A549 (cell line): ENCODE data around the gene HEPHL1.

Experiments used
- CEBPB ChIP-seq, 2 experiments: fragments of >200 bp in 1 of 2; sonication (Bioruptor Twin) in 1 of 2; formaldehyde crosslinking in 1 of 2; IDR thresholded peaks; 2 replicates each; pipeline ENCODE4 v1.6.1; 2012 to 2016
- CTCF ChIP-seq: fragments of >200 bp; sonication (Bioruptor Twin); formaldehyde crosslinking; IDR thresholded peaks from 3 replicates; pipeline ENCODE4 v1.5.1; 2016
- JUN ChIP-seq, 2 experiments: fragments of >200 bp; sonication (Bioruptor Twin); formaldehyde crosslinking; IDR thresholded peaks; 2 replicates in 1 of 2; 3 replicates in 1 of 2; pipeline ENCODE4 v1.6.1; 2016 to 2017
- NPAS2 ChIP-seq: fragments of 250-450 bp; sonication (Bioruptor Pico); IDR thresholded peaks from 2 replicates; pipeline ENCODE4 v1.8.0; 2022; ENCODE audit warnings: mild to moderate bottlenecking, moderate library complexity, borderline replicate concordance
- NR3C1 ChIP-seq: fragments of >200 bp; sonication (Bioruptor Twin); formaldehyde crosslinking; IDR thresholded peaks from 3 replicates; pipeline ENCODE4 v1.6.1; 2017
- POLR2A ChIP-seq: IDR thresholded peaks from 2 replicates; pipeline ENCODE4 v1.6.1; 2012; ENCODE audit warnings: mild to moderate bottlenecking, low read length
- RAD21 ChIP-seq, 2 experiments: fragments of >200 bp in 1 of 2; sonication (Bioruptor Twin) in 1 of 2; formaldehyde crosslinking in 1 of 2; IDR thresholded peaks in 1 of 2; conservative IDR thresholded peaks in 1 of 2; 2 replicates in 1 of 2; 3 replicates in 1 of 2; pipeline ENCODE4 v1.6.1; 2012 to 2018; ENCODE audit warnings: inconsistent platforms in 1 of 2
- RNF2 ChIP-seq: fragments of 200-600 bp; sonication (generic); IDR thresholded peaks from 2 replicates; pipeline ENCODE4 v1.6.1; 2016; ENCODE audit warnings: low read depth, mild to moderate bottlenecking, antibody characterized with exemption, moderate library complexity, borderline replicate concordance
- SMC3 ChIP-seq: fragments of >200 bp; sonication (Bioruptor Twin); formaldehyde crosslinking; IDR thresholded peaks from 3 replicates; pipeline ENCODE4 v1.6.1; 2018; ENCODE audit warnings: inconsistent platforms
- ZSCAN20 ChIP-seq: fragments of 250-450 bp; sonication (Bioruptor Pico); IDR thresholded peaks from 2 replicates; pipeline ENCODE4 v1.8.0; 2022; ENCODE audit warnings: mild to moderate bottlenecking, moderate library complexity

- TF ChIP-seq RAD21 (conservative IDR thresholded peaks at IDR 0.05 in 1 of 2, IDR thresholded peaks at IDR 0.05 in 1 of 2) = no peak
- no peak for TF ChIP-seq CTCF
- no peak for TF ChIP-seq POLR2A
- no peak for TF ChIP-seq SMC3
- no peak for TF ChIP-seq JUN (IDR thresholded peaks at IDR 0.05)
- TF ChIP-seq CEBPB (IDR thresholded peaks at IDR 0.05) = no peak
- TF ChIP-seq NR3C1 = no peak
- TF ChIP-seq NPAS2 (CRISPR knock-in tag) = no peak
- no peak for TF ChIP-seq ZSCAN20
- no peak for TF ChIP-seq RNF2
Measured at GRCh38 chr11:94032725-94033124, 11.6 kb downstream of the HEPHL1 start.
